WI38 (cell line): Measurements from ENCODE around the gene SLC6A17.
A peak's percentile ranks its signal among the peaks of the same experiment; 100 is the strongest.

Experiments
- H3K4me3 ChIP-seq: 2 replicates; pipeline ENCODE4 v1.5.1; 2011; ENCODE audit warnings: low read depth, mild to moderate bottlenecking, control low read depth, low read length
- TF ChIP-seq, protein P1 (sequence below): IDR thresholded peaks from 2 replicates; pipeline ENCODE4 v1.5.1; 2012; ENCODE audit warnings: low read depth, mild to moderate bottlenecking, control low read depth, low read length

Gene SLC6A17

DNA sequence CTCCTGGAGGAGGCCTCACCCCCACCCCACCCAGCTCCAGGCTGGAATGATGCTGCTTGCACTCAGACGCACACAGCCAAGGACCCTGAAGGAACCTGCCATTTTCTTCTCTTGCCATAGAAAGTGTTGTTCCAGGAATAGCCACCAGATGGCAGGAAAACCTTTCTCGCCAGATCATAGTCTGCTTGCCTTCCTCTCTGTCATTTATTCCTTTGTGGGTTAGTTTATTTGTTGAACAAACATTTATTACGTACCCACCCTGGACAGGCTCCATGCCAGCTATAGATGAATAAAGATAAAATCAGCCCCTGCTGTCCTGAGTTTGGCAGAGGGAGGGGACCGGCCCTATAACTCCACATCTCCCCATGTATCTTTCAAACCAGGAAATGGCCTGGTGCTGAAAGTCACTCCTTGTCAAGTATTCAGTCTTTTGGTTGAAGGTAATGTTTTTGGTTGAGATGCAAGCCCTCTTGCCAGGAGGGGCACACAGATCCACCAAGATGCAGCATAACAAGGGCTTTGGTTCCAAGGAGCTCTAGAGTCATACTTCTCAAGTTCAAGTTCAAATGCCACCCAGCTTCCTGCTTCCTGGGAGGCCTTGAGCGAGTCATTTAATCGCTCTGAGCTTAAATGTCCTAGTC is 52.8 kb downstream of the SLC6A17 start:
- TF ChIP-seq, protein P1, sequence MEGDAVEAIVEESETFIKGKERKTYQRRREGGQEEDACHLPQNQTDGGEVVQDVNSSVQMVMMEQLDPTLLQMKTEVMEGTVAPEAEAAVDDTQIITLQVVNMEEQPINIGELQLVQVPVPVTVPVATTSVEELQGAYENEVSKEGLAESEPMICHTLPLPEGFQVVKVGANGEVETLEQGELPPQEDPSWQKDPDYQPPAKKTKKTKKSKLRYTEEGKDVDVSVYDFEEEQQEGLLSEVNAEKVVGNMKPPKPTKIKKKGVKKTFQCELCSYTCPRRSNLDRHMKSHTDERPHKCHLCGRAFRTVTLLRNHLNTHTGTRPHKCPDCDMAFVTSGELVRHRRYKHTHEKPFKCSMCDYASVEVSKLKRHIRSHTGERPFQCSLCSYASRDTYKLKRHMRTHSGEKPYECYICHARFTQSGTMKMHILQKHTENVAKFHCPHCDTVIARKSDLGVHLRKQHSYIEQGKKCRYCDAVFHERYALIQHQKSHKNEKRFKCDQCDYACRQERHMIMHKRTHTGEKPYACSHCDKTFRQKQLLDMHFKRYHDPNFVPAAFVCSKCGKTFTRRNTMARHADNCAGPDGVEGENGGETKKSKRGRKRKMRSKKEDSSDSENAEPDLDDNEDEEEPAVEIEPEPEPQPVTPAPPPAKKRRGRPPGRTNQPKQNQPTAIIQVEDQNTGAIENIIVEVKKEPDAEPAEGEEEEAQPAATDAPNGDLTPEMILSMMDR, result peak; percentile 83
- no peak overlapping the region for H3K4me3 ChIP-seq

DNA sequence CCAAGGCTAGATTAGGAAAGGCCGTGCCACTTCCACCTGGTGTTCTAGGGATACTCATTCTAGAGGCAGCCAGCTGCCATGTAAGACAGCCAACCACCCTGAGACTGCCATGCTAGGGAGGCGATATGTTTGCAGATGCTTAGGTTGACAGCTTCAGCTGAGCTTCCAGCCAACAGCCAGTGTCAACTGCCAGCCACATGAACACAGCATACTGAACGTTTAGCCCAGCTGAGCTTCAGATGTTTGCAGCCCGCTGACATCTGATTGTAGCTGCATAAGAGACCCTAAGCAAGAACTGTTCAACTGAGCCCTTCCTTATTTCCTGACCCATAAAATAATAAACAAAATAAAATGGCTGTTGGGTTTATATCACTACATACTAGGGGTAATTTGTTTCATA is 54.9 kb downstream of the SLC6A17 start:
- TF ChIP-seq, protein P1, result no peak

DNA sequence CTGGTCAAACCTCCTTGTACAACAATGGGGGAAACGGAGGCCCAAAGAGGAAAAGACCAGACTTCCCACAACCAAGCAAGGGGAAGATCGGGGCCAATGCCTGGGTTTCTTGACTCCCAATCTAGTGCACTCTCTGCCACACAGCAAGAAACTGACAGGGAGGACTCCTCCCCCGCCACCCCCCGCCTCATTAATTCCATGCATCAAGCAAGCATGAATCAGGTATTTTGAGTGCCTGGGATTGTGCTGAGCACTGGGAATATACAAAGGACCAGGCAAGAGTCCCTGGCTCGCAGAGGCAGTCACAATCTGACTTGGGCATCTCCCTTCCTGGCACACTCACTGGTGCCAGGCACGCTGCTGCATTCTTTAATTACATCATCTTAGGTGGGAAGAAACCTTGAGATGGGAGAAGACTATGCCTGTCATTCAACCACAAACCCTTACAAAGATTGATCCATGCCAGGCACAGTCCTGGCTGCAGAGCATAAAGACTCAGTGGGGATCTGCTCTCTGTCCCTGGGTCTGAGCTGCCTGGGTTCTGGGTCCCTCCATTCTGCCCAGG is 55.4 kb downstream of the SLC6A17 start:
- TF ChIP-seq, protein P1, result no peak
- H3K4me3 ChIP-seq, result no peak overlapping the region

More for the DNA sequence above, 54.9 kb downstream of the SLC6A17 start:
- H3K4me3 ChIP-seq, result no peak overlapping the region

DNA sequence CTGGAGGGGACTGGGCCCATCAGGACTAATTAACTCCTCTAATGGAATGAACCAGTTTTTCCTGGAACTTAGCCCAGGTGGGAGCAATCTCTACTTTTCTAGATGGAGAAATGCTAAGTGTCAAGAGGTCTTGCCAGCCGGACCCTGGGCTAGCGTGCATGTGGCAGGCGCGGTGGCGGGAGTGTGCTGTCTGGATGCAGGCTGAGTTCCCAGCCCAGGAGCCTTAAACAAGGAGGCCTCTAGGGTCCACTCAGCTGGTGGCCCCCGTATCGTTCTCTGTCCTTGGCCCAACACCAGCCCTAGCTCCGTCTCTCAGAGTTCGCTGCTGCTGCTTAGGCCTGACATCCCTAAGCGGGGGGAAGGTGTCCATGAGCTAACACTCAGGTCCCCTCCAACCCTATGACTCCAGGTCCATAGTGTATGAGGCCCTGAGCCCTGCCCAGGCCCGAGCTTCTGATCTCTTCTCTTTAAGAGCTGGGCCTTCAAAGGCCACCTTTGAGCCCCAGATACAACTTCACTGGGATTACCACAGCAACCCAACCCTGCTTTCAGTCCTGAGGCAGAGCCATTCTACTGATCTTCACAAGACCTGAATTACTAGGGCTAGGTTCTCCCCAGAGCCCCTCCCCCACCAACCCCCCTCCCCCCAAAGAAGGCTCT is 56.1 kb downstream of the SLC6A17 start:
- TF ChIP-seq, protein P1, result no peak
- H3K4me3 ChIP-seq, result no peak overlapping the region

DNA sequence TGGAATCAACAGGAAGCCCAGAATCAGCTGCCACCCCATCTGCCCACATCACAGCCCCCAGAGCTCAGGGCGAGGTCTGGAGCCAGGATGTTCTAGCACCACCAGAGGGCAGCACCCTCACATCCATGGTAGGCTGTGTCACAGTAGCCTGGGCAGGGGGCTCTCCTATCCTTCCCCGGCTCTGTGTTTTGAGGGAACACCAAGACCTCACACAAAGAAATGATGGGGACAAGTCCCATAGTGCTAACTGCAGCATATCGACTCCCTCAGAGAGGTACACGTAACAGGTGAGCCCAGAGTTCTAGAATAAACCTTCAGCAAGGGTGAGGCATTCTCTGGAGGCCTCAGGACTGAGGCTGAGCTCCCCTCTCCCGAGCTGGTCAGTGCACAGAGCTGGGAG is 57.5 kb downstream of the SLC6A17 start:
- TF ChIP-seq, protein P1, result peak; percentile 80

DNA sequence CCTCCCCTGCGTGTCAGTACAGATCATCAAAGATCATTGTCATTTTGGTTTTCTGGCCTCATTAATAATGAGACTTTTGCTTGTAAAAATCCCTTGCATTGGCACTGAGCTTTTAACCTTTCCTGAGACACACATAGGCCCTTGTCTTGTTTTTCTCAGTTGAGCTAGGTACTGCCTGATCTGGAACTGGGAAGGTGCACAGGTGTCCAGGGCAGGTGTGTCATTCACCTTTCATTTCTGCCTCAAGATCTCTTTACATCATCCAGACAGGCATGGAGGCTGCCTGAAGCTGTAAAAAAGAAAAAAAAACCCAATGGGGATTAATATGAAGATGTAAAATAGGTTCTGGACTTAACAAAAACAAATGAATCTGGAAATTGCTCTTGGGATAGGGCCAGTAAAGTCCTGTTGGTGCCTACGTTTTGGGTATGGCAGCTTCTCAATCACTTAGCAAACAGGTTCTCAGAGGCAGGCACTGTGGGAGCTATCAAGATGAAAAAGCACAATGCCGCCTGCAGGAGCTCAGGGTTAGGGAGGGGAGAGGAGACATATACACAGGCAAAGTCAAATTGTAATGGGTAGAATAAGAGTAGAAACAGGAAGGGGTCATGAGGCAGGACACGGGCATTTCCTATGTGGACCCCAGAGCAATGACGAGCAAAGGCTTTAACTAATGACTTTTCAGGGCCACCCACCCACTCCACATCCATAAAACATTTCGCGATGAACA is 58.8 kb downstream of the SLC6A17 start:
- TF ChIP-seq, protein P1, result no peak
- H3K4me3 ChIP-seq, result peak overlapping the region; percentile 45; the same call in 1 of the 2 replicates

More for the DNA sequence above, 57.5 kb downstream of the SLC6A17 start:
- H3K4me3 ChIP-seq, result no peak overlapping the region
